SK-N-MC (cell line): ENCODE data around the gene DNAJC12.
"Not testable (repeated sequence)": the region's sequence is repeated elsewhere in the genome, so short reads cannot be mapped to it uniquely, and the experiment has no call there.

Experiments
- DNase-seq: peaks from one replicate; pipeline ENCODE4 v3.0.0-alpha.2; 2011; ENCODE audit warnings: low read depth, low spot score
- H3K27ac ChIP-seq: fragments of 200-600 bp; sonication (generic); 2 replicates; pipeline ENCODE4 v1.5.1; 2016; ENCODE audit warnings: mixed run types
- H3K36me3 ChIP-seq: fragments of 200-600 bp; sonication (generic); 2 replicates; pipeline ENCODE4 v1.6.1; 2017; ENCODE audit warnings: antibody characterized with exemption, low read length, mixed read lengths; ENCODE audit not compliant: insufficient read depth
- H3K4me3 ChIP-seq: fragments of 200-600 bp; sonication (generic); 2 replicates; pipeline ENCODE4 v1.5.1; 2016
- H3K9ac ChIP-seq: fragments of 200-600 bp; sonication (generic); 2 replicates; pipeline ENCODE4 v1.8.0; 2017; ENCODE audit warnings: mixed run types, mixed read lengths; ENCODE audit not compliant: insufficient read length
- H3K9me3 ChIP-seq: fragments of 200-600 bp; sonication (generic); 2 replicates; pipeline ENCODE4 v1.6.1; 2017; ENCODE audit warnings: low read depth, mild to moderate bottlenecking, antibody characterized with exemption, low read length, moderate library complexity, mixed read lengths
- EZH2 ChIP-seq: fragments of 200-600 bp; sonication (generic); IDR thresholded peaks from one replicate; pipeline ENCODE4 v1.6.1; 2017; ENCODE audit warnings: antibody characterized with exemption
- FOXP2 ChIP-seq: optimal IDR thresholded peaks from 2 replicates; pipeline ENCODE3; 2011; ENCODE audit warnings: mild to moderate bottlenecking, moderate library complexity; ENCODE audit not compliant: insufficient read depth; ENCODE audit errors: extremely low read length, control extremely low read depth
- POLR2AphosphoS5 ChIP-seq: IDR thresholded peaks from 2 replicates; pipeline ENCODE4 v1.6.1; 2012; ENCODE audit warnings: mild to moderate bottlenecking, low read depth, low read length, borderline replicate concordance

DNAJC12 gene

DNA sequence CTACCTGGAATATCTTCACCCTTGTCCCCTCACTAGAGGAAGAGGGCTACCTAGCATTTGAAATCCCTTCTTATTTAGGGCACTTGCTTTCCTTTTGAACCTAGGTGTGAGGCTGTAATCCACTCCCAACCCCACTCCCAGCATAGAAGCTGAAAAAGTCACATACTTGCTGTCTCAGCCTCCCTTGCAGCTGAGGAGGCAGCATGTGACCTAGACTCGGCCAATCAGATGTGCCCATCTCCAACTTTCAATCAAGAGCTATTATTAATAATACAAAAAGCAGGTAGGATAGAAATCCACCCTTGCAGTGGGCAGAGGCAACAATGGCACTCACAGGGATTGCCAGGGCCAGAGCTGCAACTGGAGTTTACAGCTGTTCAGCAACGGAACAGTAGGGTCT is 70.7 kb downstream of the DNAJC12 start:
- Histone ChIP-seq H3K4me3 (no peak overlapping the region), H3K9ac (no peak overlapping the region), H3K9me3 (no peaks in the 10 kb centered on the region), H3K36me3 (no peaks in the 10 kb centered on the region), H3K27ac (no peak overlapping the region)
- DNase-seq, result no peak
- TF ChIP-seq FOXP2, result no peak
- no peak for TF ChIP-seq POLR2AphosphoS5
- TF ChIP-seq EZH2, result no peak

DNA sequence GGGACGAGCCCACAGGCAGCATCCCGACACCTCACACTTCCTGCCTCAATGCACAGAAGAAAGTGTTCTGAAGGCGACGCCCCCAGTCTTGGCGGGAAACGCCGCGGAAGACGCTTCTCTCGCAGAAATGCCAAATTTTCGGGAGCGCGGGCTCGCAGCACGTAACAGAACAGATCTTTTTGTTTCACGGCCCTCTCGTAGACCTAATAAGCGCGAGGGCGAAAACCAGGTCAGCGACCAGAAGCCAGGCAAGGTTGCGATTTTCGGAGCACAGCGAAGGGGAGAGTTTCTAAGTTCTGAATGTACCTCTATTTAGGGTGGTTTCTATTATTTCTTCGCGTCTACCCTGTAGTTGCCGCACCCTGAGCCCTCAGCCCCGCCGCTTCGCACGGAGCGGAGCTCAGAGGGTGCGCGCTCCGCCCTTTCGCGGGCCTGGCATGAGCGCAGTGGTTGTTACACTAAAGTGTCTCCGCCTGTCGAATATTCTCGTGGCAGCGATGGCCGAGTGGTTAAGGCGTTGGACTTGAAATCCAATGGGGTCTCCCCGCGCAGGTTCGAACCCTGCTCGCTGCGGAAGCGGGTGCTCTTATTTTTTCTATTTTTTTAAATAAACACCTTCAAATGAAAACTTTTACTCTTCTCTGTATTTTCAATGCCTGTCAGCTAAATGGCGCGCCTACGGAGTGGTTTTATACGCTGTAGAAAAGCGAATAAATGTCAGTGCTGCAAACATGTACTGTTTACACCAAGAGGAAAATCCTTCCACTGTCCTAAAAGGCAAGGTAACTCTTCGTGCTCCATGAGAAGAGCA is 73.8 kb downstream of the DNAJC12 start:
- H3K36me3 ChIP-seq, result no peaks in the 10 kb centered on the region
- peak overlapping the region; percentile 81 for H3K27ac ChIP-seq
- TF ChIP-seq EZH2 (no peak), POLR2AphosphoS5 (0 out of 2 replicates have a peak, but pooled peaks have one; percentile 6), FOXP2 (no peak)
- H3K9me3 ChIP-seq, result no peaks in the 10 kb centered on the region
- DNase-seq, result peak; percentile 73
- peak overlapping the region; percentile 79 for H3K4me3 ChIP-seq
- peak overlapping the region; percentile 91 for H3K9ac ChIP-seq

DNA sequence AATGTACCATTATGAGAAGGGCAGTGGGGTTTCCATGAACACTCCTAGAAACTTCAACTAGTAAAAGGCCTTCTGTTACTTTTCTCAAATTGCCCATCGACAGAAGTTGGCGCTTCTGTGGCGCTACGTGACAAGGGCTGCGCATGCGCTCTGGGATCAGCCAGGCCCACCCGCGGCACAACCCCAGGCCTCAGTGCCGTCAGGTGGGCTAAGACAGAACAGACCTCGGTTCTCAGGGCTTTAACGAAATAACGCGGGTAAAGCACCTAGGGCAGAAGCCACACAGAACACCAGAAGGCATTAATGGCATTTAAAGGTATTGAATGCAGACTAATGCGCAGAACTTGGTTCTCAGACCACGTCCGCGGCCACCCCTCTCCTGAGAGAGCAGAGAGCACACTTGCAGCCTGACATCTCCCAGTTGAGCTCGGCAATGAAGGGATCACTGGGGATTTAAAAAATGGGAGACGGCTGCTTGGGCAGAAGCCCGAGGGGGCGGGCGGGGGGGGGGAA is 74.4 kb downstream of the DNAJC12 start:
- H3K36me3 ChIP-seq, result no peaks in the 10 kb centered on the region
- TF ChIP-seq POLR2AphosphoS5 (0 out of 2 replicates have a peak, but pooled peaks have one; percentile 5), EZH2 (no peak), FOXP2 (no peak)
- no peak overlapping the region for H3K9ac ChIP-seq
- H3K27ac ChIP-seq, result no peak overlapping the region
- no peaks in the 10 kb centered on the region for H3K9me3 ChIP-seq
- peak overlapping the region; percentile 79 for H3K4me3 ChIP-seq
- no peak for DNase-seq

DNA sequence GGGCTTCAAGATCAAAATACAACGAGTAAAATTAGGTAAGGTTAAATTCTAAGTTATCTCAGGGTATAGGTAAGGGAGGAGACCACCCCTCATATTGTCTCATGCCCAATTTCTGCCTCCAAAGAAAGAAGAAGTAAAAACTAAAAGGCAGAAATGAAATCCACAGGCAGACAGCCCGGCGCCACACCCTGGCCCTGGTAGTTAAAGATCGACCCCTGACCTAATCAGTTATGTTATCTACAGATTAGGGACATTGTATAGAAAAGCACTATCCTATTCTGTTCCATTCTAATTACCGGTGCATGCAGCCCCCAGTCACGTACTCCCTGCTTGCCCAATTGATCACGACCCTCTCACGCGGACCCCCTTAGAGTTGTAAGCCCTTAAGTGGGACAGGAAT is 75.4 kb downstream of the DNAJC12 start:
- not testable (repeated sequence) for H3K36me3 ChIP-seq, H3K4me3 ChIP-seq, H3K9ac ChIP-seq, DNase-seq, H3K9me3 ChIP-seq, H3K27ac ChIP-seq

DNA sequence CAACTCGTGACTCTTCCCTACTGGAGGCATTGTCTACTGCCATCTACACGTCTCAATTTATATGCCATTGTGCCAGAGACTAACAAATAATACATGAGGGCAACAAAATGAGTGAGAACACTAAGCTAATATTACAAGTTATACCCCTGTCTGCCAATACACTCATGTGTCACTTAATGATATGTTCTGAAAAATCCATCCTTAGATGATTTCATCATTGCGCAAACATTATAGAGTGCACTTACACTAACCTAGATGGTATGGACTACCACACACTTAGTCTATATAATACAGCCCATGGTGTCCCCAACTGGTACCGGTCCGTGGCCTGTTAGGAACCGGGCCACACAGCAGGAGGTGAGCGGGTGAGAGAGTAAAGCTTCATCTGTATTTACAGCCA is 77.7 kb downstream of the DNAJC12 start:
- TF ChIP-seq FOXP2 (no peak), POLR2AphosphoS5 (no peak), EZH2 (no peak)
- H3K9ac ChIP-seq, result no peak overlapping the region
- no peak overlapping the region for H3K4me3 ChIP-seq
- H3K36me3 ChIP-seq, result no peaks in the 10 kb centered on the region
- DNase-seq, result no peak
- H3K9me3 ChIP-seq, result no peaks in the 10 kb centered on the region
- H3K27ac ChIP-seq, result no peak overlapping the region
